Keratinocyte (primary cell): ENCODE data around the gene KLF16. TPM values are rescaled to one million over a fixed set of nuclear protein-coding genes. Genes with fewer than 3 reads are reported as not detected.

ENCODE experiments used
- DNase-seq: peaks from one replicate; pipeline ENCODE4 v3.0.0-alpha.2; 2011; ENCODE audit warnings: low read depth, missing footprints, low spot score
- FAIRE-seq: peaks from 2 replicates; lab custom pipeline; 2011; peaks lifted over from hg19 to GRCh38; lab: Jason Lieb, UNC
- H2AFZ ChIP-seq: 2 replicates; pipeline ENCODE4 v1.6.0; 2012; ENCODE audit warnings: low read length, control low read depth, inconsistent platforms; ENCODE audit not compliant: control insufficient read depth
- H3K27ac ChIP-seq: 2 replicates; pipeline ENCODE4 v1.5.1; 2011; ENCODE audit warnings: low read length; ENCODE audit not compliant: control insufficient read depth, insufficient read depth
- H3K27me3 ChIP-seq: 3 replicates; pipeline ENCODE4 v1.6.0; 2011; ENCODE audit warnings: low read length; ENCODE audit not compliant: control insufficient read depth, insufficient read depth; ENCODE audit errors: extremely low read depth
- H3K36me3 ChIP-seq, 2 experiments: 2 replicates in 1 of 2; 3 replicates in 1 of 2; pipeline ENCODE4 v1.5.1; 2011; ENCODE audit warnings: low read length in 2 of 2, mild to moderate bottlenecking in 1 of 2; ENCODE audit not compliant: control insufficient read depth in 2 of 2, insufficient read depth in 2 of 2; ENCODE audit errors: extremely low read depth in 1 of 2
- H3K4me1 ChIP-seq: 3 replicates; pipeline ENCODE4 v1.5.1; 2011; ENCODE audit warnings: low read length; ENCODE audit not compliant: control insufficient read depth, insufficient read depth; ENCODE audit errors: extremely low read depth
- H3K4me2 ChIP-seq: 3 replicates; pipeline ENCODE4 v1.6.0; 2011; ENCODE audit warnings: low read depth, low read length; ENCODE audit not compliant: control insufficient read depth, insufficient read depth; ENCODE audit errors: extremely low read depth
- H3K4me3 ChIP-seq, 3 experiments: fragments of 200-600 bp in 1 of 3; sonication (generic) in 1 of 3; 2 replicates in 2 of 3; 3 replicates in 1 of 3; pipeline ENCODE4 v1.5.1; 2011 to 2016; ENCODE audit warnings: low read length in 3 of 3, mild to moderate bottlenecking in 3 of 3, control low read depth in 2 of 3, inconsistent platforms in 1 of 3, low read depth in 1 of 3, mixed read lengths in 1 of 3, mixed run types in 1 of 3, moderate library complexity in 1 of 3; ENCODE audit not compliant: control insufficient read depth in 2 of 3, insufficient read depth in 2 of 3; ENCODE audit errors: extremely low read depth in 1 of 3
- H3K79me2 ChIP-seq: 2 replicates; pipeline ENCODE4 v1.6.0; 2012; ENCODE audit warnings: low read length; ENCODE audit not compliant: control insufficient read depth, insufficient read depth
- H3K9ac ChIP-seq: 3 replicates; pipeline ENCODE4 v1.6.0; 2011; ENCODE audit warnings: low read length; ENCODE audit not compliant: control insufficient read depth, insufficient read depth; ENCODE audit errors: extremely low read depth
- H3K9me1 ChIP-seq: 3 replicates; pipeline ENCODE4 v1.6.0; 2011; ENCODE audit warnings: low read length; ENCODE audit not compliant: control insufficient read depth, insufficient read depth; ENCODE audit errors: extremely low read depth
- H3K9me3 ChIP-seq: 2 replicates; pipeline ENCODE4 v1.5.1; 2012; ENCODE audit warnings: low read depth, low read length; ENCODE audit not compliant: control insufficient read depth
- H4K20me1 ChIP-seq: 3 replicates; pipeline ENCODE4 v1.6.0; 2011; ENCODE audit warnings: low read length; ENCODE audit not compliant: control insufficient read depth, insufficient read depth; ENCODE audit errors: extremely low read depth
- EZH2 ChIP-seq: IDR thresholded peaks from one replicate; pipeline ENCODE4 v1.6.1; 2012; ENCODE audit warnings: inconsistent platforms, mild to moderate bottlenecking, low read length, moderate library complexity
- dilution Hi-C: fragments of 300-500 bp; cut with MboI; formaldehyde crosslinking; loops from one replicate; pipeline ENCODE4 v1.7.0; 2020; ENCODE audit warnings: low sequenced_read_pairs; ENCODE audit not compliant: extremely low pct_ligation_motif_present
- polyA plus RNA-seq, 5 experiments: library from polyadenylated mRNA; depleted of rRNA in 3 of 5; stranded (reverse) in 3 of 5; stranded (forward) in 1 of 5; unstranded in 1 of 5; fragments of >200 nt; gene quantifications; 1 replicate in 1 of 5; 2 replicates in 3 of 5; 3 replicates in 1 of 5; pipeline versions ENCODE4 v1.2.1 to v1.2.3, GENCODE V29; 2011 to 2012; ENCODE audit warnings: missing spikeins in 2 of 5, low read depth in 1 of 5, low replicate concordance in 1 of 5
- TF ChIP-seq, protein P1 (sequence below), 3 experiments: IDR thresholded peaks in 1 of 3; conservative IDR thresholded peaks in 1 of 3; optimal IDR thresholded peaks in 1 of 3; 2 replicates in 2 of 3; 3 replicates in 1 of 3; pipeline versions ENCODE3 to v1.5.1; 2011; ENCODE audit warnings: low read length in 3 of 3, mild to moderate bottlenecking in 3 of 3, moderate library complexity in 2 of 3, control low read depth in 1 of 3, inconsistent platforms in 1 of 3; ENCODE audit not compliant: insufficient read depth in 2 of 3; ENCODE audit errors: extremely low read depth in 1 of 3

Gene KLF16
- polyA plus RNA-seq, 1 donor (not counting 4 experiments of a cell fraction or from before 2014, with no cell fraction given) = 4.9 TPM

DNA sequence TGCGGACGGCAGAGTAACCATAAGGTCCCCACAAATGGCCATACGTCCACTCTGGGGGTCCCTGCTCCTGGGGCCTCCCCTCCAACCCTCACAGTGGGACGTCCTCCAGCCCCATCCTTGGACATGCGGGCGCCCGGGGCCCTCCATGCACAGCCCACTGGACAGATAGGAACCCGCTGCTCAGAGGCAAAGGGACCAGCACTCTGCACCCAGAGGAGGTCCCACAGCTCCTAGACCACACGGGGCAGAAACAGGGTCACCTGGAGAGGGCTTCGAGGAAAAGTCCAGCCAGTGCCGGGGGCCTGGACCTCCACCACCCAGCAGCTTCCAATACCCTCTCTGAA, 26.2 kb downstream of the KLF16 start:
- Histone ChIP-seq H3K36me3 (peaks cover 11% of the 10 kb centered on the region in 2 experiments), H3K4me3 (no peak overlapping the region), H3K27ac (no peak overlapping the region), H3K4me2 (no peak overlapping the region), H4K20me1 (peaks cover 42% of the 10 kb centered on the region), H3K4me1 (peaks cover 16% of the 10 kb centered on the region), H3K9me1 (no peaks in the 10 kb centered on the region), H3K9me3 (no peaks in the 10 kb centered on the region), H3K9ac (no peak overlapping the region), H2AFZ (no peak overlapping the region), H3K27me3 (no peaks in the 10 kb centered on the region), H3K79me2 (peaks cover 86% of the 10 kb centered on the region)
- TF ChIP-seq, protein P1, sequence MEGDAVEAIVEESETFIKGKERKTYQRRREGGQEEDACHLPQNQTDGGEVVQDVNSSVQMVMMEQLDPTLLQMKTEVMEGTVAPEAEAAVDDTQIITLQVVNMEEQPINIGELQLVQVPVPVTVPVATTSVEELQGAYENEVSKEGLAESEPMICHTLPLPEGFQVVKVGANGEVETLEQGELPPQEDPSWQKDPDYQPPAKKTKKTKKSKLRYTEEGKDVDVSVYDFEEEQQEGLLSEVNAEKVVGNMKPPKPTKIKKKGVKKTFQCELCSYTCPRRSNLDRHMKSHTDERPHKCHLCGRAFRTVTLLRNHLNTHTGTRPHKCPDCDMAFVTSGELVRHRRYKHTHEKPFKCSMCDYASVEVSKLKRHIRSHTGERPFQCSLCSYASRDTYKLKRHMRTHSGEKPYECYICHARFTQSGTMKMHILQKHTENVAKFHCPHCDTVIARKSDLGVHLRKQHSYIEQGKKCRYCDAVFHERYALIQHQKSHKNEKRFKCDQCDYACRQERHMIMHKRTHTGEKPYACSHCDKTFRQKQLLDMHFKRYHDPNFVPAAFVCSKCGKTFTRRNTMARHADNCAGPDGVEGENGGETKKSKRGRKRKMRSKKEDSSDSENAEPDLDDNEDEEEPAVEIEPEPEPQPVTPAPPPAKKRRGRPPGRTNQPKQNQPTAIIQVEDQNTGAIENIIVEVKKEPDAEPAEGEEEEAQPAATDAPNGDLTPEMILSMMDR (optimal IDR thresholded peaks at IDR 0.05 in 1 of 3, IDR thresholded peaks at IDR 0.05 in 1 of 3, conservative IDR thresholded peaks at IDR 0.05 in 1 of 3; ENCODE audit: extremely low read depth in 1 of 3, insufficient read depth in 2 of 3, low read length in 3 of 3) = no peak
- TF ChIP-seq EZH2 = no peak
- no peak for DNase-seq
- no peak for FAIRE-seq
- dilution Hi-C loops = no loop called here

DNA sequence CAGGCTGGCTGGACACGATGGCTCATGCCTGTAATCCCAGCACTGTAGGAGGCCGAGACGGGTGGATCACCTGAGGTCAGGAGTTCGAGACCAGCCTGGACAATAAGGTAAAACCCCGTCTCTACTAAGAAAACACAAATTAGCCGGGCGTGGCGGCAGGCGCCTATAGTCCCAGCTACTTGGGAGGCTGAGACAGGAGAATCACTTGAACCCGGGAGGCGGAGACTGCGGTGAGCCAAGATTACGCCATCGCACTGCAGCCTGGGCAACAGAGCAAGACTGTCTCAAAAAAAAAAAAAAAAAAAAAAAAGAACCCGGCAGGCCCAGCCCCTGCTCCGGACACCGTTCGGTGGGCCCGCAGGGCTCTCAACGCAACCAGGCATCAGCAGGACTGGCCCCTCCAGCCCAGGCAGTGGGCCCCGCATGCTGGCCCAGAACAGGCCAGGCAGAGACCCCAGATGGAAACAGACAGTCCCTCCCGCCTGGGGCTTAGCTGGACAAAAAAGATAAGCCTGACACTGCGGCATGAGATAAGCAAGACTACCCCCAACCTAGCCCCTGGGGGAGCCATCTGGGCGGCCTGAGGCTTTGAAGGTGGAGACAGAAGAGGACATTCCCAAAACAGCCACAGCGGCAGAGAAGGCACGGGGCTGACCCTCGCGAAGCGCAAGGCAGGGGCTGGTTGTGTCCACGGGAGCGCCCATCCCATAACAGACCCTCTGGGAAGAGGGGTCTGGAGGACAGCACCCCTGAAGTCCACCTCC, 26.7 kb downstream of the KLF16 start:
- Histone ChIP-seq H3K27me3 (no peaks in the 10 kb centered on the region), H3K9me1 (no peaks in the 10 kb centered on the region), H3K4me1 (peaks cover 10% of the 10 kb centered on the region), H3K79me2 (peaks cover 86% of the 10 kb centered on the region), H3K36me3 (peaks cover 11% of the 10 kb centered on the region in 2 experiments), H3K4me2 (no peak overlapping the region), H3K9me3 (no peaks in the 10 kb centered on the region), H3K4me3 (no peak overlapping the region), H3K27ac (no peak overlapping the region), H2AFZ (no peak overlapping the region), H4K20me1 (peaks cover 41% of the 10 kb centered on the region), H3K9ac (no peak overlapping the region)
- no peak for DNase-seq
- no peak for FAIRE-seq
- dilution Hi-C loops = no loop called here
- TF ChIP-seq, protein P1 (optimal IDR thresholded peaks at IDR 0.05 in 1 of 3, IDR thresholded peaks at IDR 0.05 in 1 of 3, conservative IDR thresholded peaks at IDR 0.05 in 1 of 3; ENCODE audit: extremely low read depth in 1 of 3, insufficient read depth in 2 of 3, low read length in 3 of 3) = no peak
- no peak for TF ChIP-seq EZH2
